Mucosa of descending colon (tissue), 3 donors: ENCODE data around the gene RPH3AL. TPM values are rescaled to one million over a fixed set of nuclear protein-coding genes. Genes with fewer than 3 reads are reported as not detected.
"Not testable (repeated sequence)": the region's sequence is repeated elsewhere in the genome, so short reads cannot be mapped to it uniquely, and the experiment has no call there.

ENCODE experiments used
- ATAC-seq: fragments of 200-7000 bp; cut with Tn5 transposase; one replicate; pipeline ENCODE4 v1.9.1; 2020; ENCODE audit warnings: mild to moderate bottlenecking, moderate library complexity
- DNase-seq, 3 donors: peaks; one replicate each; pipeline ENCODE4 v3.0.0-alpha.2; 2020
- H3K36me3 ChIP-seq: fragments of 200-600 bp; one replicate; pipeline ENCODE4 v1.8.0; 2021; ENCODE audit warnings: low read depth, mild to moderate bottlenecking
- H3K4me1 ChIP-seq: fragments of 200-600 bp; one replicate; pipeline ENCODE4 v1.8.0; 2021; ENCODE audit warnings: low read depth, mild to moderate bottlenecking
- H3K4me3 ChIP-seq: fragments of 200-600 bp; one replicate; pipeline ENCODE4 v1.8.0; 2021; ENCODE audit warnings: mild to moderate bottlenecking
- H3K9me3 ChIP-seq: fragments of 200-600 bp; one replicate; pipeline ENCODE4 v1.8.0; 2021; ENCODE audit warnings: mild to moderate bottlenecking
- CTCF ChIP-seq: fragments of 200-600 bp; IDR thresholded peaks from one replicate; pipeline ENCODE4 v1.8.0; 2022; ENCODE audit warnings: antibody characterized with exemption, mild to moderate bottlenecking
- intact Hi-C, 2 donors: fragments of 100-400 bp; cut with DNase I in 1 of 2; cut with micrococcal nuclease in 1 of 2; formaldehyde crosslinking; loops; one replicate each; pipeline versions ENCODE4 v1.11.0 to v1.11.1; 2022; cut with DNase I, micrococcal nuclease
- total RNA-seq, 3 donors: library from RNA; stranded (reverse); fragmentation: NEBNext Ultra II Directional in 2 of 3; extraction: Animal tissue kit (Norgen Biotek cat#: 25700) in 2 of 3; gene quantifications; one replicate each; pipeline versions ENCODE4 v1.2.1 to v1.2.4, GENCODE V29; 2021 to 2023
- donor health status: DM: no; HTN: no; CAD: no; lungs with moderate emphysema.
- donor health status: DM: no; HTN: no; CAD: no.
- donor health status: DM: no; HTN: yes; CAD: no.

RPH3AL gene
- total RNA-seq, 3 donors from 2014 or later, result 24.0 to 44.1 (median 36.7) TPM

DNA sequence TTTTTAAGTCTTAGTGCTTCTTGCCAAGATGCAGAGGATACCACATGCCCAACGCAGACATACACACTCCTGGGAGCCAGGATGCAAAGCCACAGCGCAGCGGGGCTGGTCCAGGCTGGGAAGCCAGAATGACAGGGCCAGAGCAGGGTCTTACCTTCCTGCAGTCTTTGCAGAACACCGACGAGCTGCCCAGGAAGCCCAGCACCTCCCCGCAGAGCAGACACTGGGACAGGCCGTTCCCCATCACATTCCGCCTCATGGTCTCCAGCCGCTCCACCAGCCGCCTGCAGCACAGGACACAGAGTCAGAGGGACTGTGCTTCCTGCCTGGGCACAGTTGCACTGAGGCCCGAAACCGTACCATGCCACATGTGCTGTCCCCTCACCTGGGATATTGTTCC, 33.3 kb downstream of the RPH3AL start:
- ATAC-seq, result no peak
- no peaks in the 10 kb centered on the region for H3K36me3 ChIP-seq
- H3K9me3 ChIP-seq, result no peaks in the 10 kb centered on the region
- peak in 2 of 3 donors; percentile 11 to 30 for DNase-seq
- intact Hi-C loops, result no loop called here
- TF ChIP-seq CTCF, result no peak
- no peak overlapping the region for H3K4me3 ChIP-seq
- no peaks in the 10 kb centered on the region for H3K4me1 ChIP-seq

GRCh38 chr17:317070-317469, 35.5 kb downstream of the RPH3AL start:
- H3K4me1 ChIP-seq, H3K36me3 ChIP-seq, ATAC-seq, H3K9me3 ChIP-seq, H3K4me3 ChIP-seq, intact Hi-C loops: not testable (repeated sequence)
- peak in 1 of 3 donors; percentile 14 for DNase-seq

GRCh38 chr17:315399-315798, 37.2 kb downstream of the RPH3AL start:
- H3K9me3 ChIP-seq, H3K36me3 ChIP-seq, intact Hi-C loops, H3K4me1 ChIP-seq, H3K4me3 ChIP-seq, ATAC-seq: not testable (repeated sequence)
- DNase-seq, result peak in 1 of 3 donors; percentile 10

DNA sequence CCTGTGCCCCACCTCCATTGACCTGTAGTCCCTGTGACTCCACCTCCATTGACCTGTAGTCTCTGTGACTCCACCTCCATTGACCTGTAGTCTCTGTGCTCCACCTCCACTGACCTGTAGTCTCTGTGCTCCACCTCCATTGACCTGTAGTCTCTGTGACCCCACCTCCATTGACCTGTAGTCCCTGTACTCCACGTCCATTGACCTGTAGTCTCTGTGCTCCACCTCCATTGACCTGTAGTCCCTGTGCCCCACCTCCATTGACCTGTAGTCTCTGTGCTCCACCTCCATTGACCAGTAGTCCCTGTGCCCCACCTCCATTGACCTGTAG, 38.0 kb downstream of the RPH3AL start:
- H3K36me3 ChIP-seq, intact Hi-C loops, H3K4me1 ChIP-seq: not testable (repeated sequence)

DNA sequence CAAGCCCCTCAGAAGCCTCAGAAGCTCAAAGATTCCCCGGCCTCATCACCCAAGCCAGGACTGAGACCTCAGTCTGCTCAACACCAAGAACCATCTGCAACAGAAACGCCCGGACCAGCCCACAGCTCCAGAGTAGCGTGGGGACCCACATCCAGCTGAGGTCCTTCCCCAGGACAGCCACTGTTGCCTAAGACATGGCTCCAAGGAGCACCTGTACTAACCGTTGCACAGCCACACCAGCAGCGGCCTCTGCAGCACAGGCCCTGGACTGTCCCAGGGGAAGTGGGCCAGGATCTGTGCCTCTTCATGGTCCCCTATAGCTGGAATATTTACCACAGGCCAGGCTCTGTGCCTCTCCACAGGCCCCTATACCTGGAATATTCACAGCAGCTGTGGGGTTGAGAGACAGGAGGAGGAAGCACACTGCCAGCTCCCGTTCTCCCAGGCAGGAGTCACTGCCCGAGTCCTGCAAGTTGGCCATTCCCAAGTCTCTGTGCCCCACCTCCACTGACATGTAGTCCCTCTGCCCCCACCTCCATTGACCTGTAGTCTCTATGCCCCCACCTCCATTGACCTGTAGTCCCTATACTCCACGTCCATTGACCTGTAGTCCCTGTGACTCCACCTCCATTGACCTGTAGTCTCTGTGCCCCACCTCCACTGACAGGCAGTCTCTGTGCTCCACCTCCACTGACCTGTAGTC, 38.5 kb downstream of the RPH3AL start:
- H3K4me3 ChIP-seq, result no peak overlapping the region
- intact Hi-C loops, result no loop called here
- DNase-seq (peak in 1 of 3 donors; percentile 25), ATAC-seq (no peak)
- no peak for TF ChIP-seq CTCF
- H3K4me1 ChIP-seq, result no peaks in the 10 kb centered on the region
- H3K36me3 ChIP-seq, result no peaks in the 10 kb centered on the region
- H3K9me3 ChIP-seq, result no peaks in the 10 kb centered on the region

More for the DNA sequence above, 38.0 kb downstream of the RPH3AL start:
- not testable (repeated sequence) for H3K9me3 ChIP-seq, H3K4me3 ChIP-seq, ATAC-seq
- peak in 1 of 3 donors; percentile 4 for DNase-seq

DNA sequence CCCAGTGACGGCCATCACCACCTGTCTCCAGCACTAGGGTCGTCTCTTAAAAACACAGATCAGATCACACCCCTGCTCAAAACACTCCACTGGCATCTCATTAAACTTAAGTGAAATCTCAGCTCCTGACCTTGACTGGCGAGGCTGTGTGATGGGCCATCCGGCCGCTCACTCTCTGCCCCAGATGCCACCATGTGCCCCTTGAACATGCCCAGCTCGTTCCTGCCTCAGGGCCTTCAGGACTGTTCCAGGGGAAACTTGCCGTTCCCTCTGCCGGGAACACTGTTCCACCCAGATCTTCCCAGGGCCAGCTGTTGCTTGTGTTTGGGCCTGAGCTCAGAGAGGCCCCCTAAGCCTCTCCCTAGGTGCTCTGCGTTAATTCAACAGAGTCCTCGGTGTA, 39.4 kb downstream of the RPH3AL start:
- H3K36me3 ChIP-seq, result no peaks in the 10 kb centered on the region
- intact Hi-C loops, result no loop called here
- DNase-seq, result peak in 1 of 3 donors; percentile 34
- TF ChIP-seq CTCF, result no peak
- H3K9me3 ChIP-seq, result no peaks in the 10 kb centered on the region
- no peak overlapping the region for H3K4me3 ChIP-seq
- ATAC-seq, result no peak
- no peaks in the 10 kb centered on the region for H3K4me1 ChIP-seq

DNA sequence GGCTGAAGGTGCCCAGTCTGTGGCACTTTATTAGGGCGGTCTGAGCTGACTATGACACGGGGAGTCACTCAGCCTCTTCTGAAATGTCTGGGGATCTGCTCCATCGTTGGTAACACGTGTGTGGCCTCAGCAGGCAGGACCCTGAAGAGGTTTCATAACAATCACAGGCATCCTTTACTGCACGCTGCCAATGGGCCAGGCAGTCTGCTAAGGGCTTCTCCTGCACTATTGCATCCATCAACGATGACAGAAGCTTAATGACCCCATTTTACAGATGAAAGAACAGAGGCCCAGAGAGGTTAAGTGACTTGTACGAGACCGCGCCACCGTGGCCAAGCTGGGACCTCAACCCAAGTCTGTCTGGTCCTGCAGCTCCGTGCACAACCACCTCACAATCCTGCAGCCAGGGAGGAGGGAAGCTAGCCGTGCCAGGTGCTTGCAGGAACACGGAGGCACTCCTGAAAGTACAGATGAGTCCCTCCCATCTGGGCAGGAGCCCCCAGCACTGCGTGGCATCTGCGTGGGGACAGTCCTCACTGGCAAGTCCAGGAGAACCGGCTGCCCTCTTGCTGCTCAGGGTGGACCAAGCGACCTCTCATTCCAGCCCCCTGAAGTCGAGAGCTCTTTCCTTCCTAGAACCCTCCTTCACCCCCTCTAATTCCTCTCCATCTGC, 40.0 kb downstream of the RPH3AL start:
- Histone ChIP-seq H3K36me3 (no peaks in the 10 kb centered on the region), H3K9me3 (no peaks in the 10 kb centered on the region), H3K4me1 (no peaks in the 10 kb centered on the region), H3K4me3 (no peak overlapping the region)
- peak in 1 of 3 donors; percentile 22 for DNase-seq
- intact Hi-C loops, result no loop called here
- TF ChIP-seq CTCF, result no peak
- peak; percentile 20 for ATAC-seq
